DOHH2 (cell line): ENCODE data around the gene OTOF.

ENCODE experiments used
- H3F3A ChIP-seq: fragments of 200-600 bp; sonication (generic), shearing (Covaris generic); 2 replicates; pipeline ENCODE4 v1.6.0; 2016; ENCODE audit warnings: antibody characterized with exemption, mild to moderate bottlenecking; ENCODE audit not compliant: control insufficient read depth, insufficient read depth
- H3K27ac ChIP-seq: fragments of 200-600 bp; sonication (generic); 2 replicates; pipeline ENCODE4 v1.5.1; 2014; ENCODE audit warnings: low read depth, mild to moderate bottlenecking, low read length, moderate library complexity
- H3K27me3 ChIP-seq: fragments of 200-600 bp; sonication (generic); 2 replicates; pipeline ENCODE4 v1.6.1; 2014; ENCODE audit warnings: mild to moderate bottlenecking, low read length, mixed read lengths; ENCODE audit not compliant: control insufficient read depth
- H3K36me3 ChIP-seq: fragments of 200-600 bp; sonication (generic); 2 replicates; pipeline ENCODE4 v1.6.1; 2014; ENCODE audit warnings: mild to moderate bottlenecking, low read length, moderate library complexity, mixed read lengths; ENCODE audit not compliant: control insufficient read depth
- H3K4me1 ChIP-seq: fragments of 200-600 bp; sonication (generic); 2 replicates; pipeline ENCODE4 v1.6.1; 2014; ENCODE audit warnings: mild to moderate bottlenecking, low read length, mixed read lengths; ENCODE audit not compliant: control insufficient read depth
- H3K4me2 ChIP-seq: fragments of 200-600 bp; sonication (generic); 2 replicates; pipeline ENCODE4 v1.6.0; 2014; ENCODE audit warnings: mild to moderate bottlenecking, low read length, moderate library complexity
- H3K4me3 ChIP-seq: fragments of 200-600 bp; sonication (generic); 2 replicates; pipeline ENCODE4 v1.5.1; 2014; ENCODE audit warnings: mild to moderate bottlenecking, low read length, mixed read lengths
- H3K79me2 ChIP-seq: fragments of 200-600 bp; sonication (generic); 2 replicates; pipeline ENCODE4 v1.6.1; 2014; ENCODE audit warnings: mild to moderate bottlenecking, low read length, mixed read lengths; ENCODE audit not compliant: control insufficient read depth
- H3K9me2 ChIP-seq: fragments of 200-600 bp; sonication (generic); replicated peaks from 2 replicates; pipeline ENCODE4 v1.6.1; 2014; ENCODE audit warnings: mild to moderate bottlenecking, low read length, mixed read lengths; ENCODE audit not compliant: control insufficient read depth
- H3K9me3 ChIP-seq: fragments of 200-600 bp; sonication (generic); 2 replicates; pipeline ENCODE4 v1.6.1; 2014; ENCODE audit warnings: antibody characterized with exemption, low read length, mixed read lengths; ENCODE audit not compliant: control insufficient read depth, insufficient read depth
- H4K20me1 ChIP-seq: fragments of 200-600 bp; sonication (generic); 2 replicates; pipeline ENCODE4 v1.6.0; 2014; ENCODE audit warnings: low read depth, mild to moderate bottlenecking, antibody characterized with exemption, low read length, moderate library complexity; ENCODE audit not compliant: control insufficient read depth, insufficient read depth
- EZH2phosphoT487 ChIP-seq: fragments of 200-600 bp; sonication (generic); IDR thresholded peaks from 2 replicates; pipeline ENCODE4 v1.6.1; 2017; ENCODE audit warnings: borderline replicate concordance, mild to moderate bottlenecking, antibody characterized with exemption, low read length, moderate library complexity, mixed read lengths
- TF ChIP-seq, protein P1 (sequence below): fragments of 200-600 bp; sonication (generic); IDR thresholded peaks from one replicate; pipeline ENCODE4 v1.5.1; 2014; ENCODE audit warnings: antibody characterized with exemption, mild to moderate bottlenecking, low read depth, low read length; ENCODE audit not compliant: poor library complexity, severe bottlenecking

OTOF gene

DNA sequence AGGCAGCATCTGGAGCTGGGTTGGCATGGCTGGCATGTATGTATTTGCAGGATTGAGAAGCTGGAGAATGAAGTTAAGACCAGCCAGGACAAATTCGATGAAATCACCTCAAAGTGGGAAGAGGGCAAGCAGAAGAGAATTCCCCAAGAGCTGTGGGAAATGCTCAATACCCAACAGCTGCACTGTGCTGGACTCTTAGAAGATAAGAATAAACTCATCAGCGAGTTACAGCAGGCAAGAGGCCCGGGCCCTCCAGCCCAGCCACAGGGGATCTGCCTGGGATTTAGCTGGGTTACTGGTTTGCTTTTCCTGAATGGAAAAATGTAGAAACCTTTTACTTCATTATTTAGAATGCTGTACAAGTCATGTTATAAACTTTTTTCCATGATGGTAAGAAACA is 53.7 kb downstream of the OTOF start:
- Histone ChIP-seq H3K9me2 (no peaks in the 10 kb centered on the region), H3K4me1 (no peaks in the 10 kb centered on the region), H3K27me3 (peaks cover 4% of the 10 kb centered on the region; the same call in 1 of the 2 replicates), H3K4me2 (no peak overlapping the region), H3K79me2 (no peaks in the 10 kb centered on the region), H4K20me1 (no peaks in the 10 kb centered on the region), H3F3A (no peaks in the 10 kb centered on the region), H3K4me3 (no peak overlapping the region), H3K9me3 (no peaks in the 10 kb centered on the region), H3K36me3 (no peaks in the 10 kb centered on the region), H3K27ac (no peak overlapping the region)
- TF ChIP-seq, protein P1, sequence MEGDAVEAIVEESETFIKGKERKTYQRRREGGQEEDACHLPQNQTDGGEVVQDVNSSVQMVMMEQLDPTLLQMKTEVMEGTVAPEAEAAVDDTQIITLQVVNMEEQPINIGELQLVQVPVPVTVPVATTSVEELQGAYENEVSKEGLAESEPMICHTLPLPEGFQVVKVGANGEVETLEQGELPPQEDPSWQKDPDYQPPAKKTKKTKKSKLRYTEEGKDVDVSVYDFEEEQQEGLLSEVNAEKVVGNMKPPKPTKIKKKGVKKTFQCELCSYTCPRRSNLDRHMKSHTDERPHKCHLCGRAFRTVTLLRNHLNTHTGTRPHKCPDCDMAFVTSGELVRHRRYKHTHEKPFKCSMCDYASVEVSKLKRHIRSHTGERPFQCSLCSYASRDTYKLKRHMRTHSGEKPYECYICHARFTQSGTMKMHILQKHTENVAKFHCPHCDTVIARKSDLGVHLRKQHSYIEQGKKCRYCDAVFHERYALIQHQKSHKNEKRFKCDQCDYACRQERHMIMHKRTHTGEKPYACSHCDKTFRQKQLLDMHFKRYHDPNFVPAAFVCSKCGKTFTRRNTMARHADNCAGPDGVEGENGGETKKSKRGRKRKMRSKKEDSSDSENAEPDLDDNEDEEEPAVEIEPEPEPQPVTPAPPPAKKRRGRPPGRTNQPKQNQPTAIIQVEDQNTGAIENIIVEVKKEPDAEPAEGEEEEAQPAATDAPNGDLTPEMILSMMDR: no peak
- TF ChIP-seq EZH2phosphoT487: no peak

- H3K27me3 ChIP-seq: peaks cover 4% of the 10 kb centered on the region; the same call in 1 of the 2 replicates
- H3F3A ChIP-seq: no peaks in the 10 kb centered on the region
- H3K79me2 ChIP-seq: no peaks in the 10 kb centered on the region
- TF ChIP-seq EZH2phosphoT487: no peak
- TF ChIP-seq, protein P1: no peak
- no peaks in the 10 kb centered on the region for H4K20me1 ChIP-seq
- no peaks in the 10 kb centered on the region for H3K9me3 ChIP-seq
- no peaks in the 10 kb centered on the region for H3K36me3 ChIP-seq
- H3K27ac ChIP-seq: no peak overlapping the region
- no peaks in the 10 kb centered on the region for H3K4me1 ChIP-seq
- H3K4me2 ChIP-seq: no peak overlapping the region
- no peaks in the 10 kb centered on the region for H3K9me2 ChIP-seq
- no peak overlapping the region for H3K4me3 ChIP-seq
Measured at GRCh38 chr2:26423750-26424149, 54.2 kb downstream of the OTOF start.

DNA sequence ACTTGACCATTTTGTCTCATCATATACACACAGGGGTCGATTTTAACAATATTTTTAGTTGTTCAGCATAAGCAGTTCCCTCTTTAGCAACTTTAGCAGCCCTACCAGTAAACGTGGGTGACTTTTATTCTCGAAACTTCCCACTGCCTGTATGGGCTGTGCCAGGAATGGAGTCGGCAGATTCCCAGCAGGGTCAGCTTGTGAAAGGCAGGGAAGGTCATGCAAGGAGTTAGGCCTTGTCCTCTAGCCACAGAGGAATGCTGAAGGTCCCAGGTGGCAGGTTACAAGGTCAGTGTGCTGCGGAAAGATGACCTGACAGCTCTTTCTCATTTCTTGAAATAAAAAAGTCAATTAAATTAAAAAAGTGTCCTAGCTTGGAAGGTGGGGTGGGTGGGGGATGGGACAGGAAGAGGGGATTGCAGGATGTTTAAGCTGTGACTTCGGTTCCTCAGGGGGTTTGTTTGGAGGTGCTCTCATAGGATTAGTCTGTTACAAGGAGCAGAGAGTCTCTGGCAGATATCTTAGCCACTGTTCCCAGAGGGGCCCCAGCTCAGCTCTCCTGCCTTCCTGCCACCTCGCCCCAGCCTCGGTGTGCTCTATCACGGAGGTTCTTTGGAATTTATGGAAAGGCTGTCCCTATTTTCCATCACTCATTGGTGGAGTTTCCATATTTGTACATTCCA is 54.8 kb downstream of the OTOF start:
- H3K4me1 ChIP-seq: no peaks in the 10 kb centered on the region
- no peaks in the 10 kb centered on the region for H3K36me3 ChIP-seq
- H3F3A ChIP-seq: no peaks in the 10 kb centered on the region
- no peak overlapping the region for H3K27ac ChIP-seq
- no peak overlapping the region for H3K4me3 ChIP-seq
- H4K20me1 ChIP-seq: peaks cover 1% of the 10 kb centered on the region; the same call in 1 of the 2 replicates
- no peaks in the 10 kb centered on the region for H3K79me2 ChIP-seq
- TF ChIP-seq, protein P1: no peak
- no peak for TF ChIP-seq EZH2phosphoT487
- no peak overlapping the region for H3K4me2 ChIP-seq
- H3K9me3 ChIP-seq: no peaks in the 10 kb centered on the region
- no peaks in the 10 kb centered on the region for H3K9me2 ChIP-seq
- peaks cover 4% of the 10 kb centered on the region; the same call in 1 of the 2 replicates for H3K27me3 ChIP-seq
